Raji (cell line): Measurements from ENCODE around the gene LSM14A.

ENCODE experiments used
- POLR2A ChIP-seq: IDR thresholded peaks from 2 replicates; pipeline ENCODE4 v1.6.1; 2011; ENCODE audit warnings: low read depth, low read length, control low read depth; ENCODE audit not compliant: insufficient read depth

The LSM14A gene

DNA sequence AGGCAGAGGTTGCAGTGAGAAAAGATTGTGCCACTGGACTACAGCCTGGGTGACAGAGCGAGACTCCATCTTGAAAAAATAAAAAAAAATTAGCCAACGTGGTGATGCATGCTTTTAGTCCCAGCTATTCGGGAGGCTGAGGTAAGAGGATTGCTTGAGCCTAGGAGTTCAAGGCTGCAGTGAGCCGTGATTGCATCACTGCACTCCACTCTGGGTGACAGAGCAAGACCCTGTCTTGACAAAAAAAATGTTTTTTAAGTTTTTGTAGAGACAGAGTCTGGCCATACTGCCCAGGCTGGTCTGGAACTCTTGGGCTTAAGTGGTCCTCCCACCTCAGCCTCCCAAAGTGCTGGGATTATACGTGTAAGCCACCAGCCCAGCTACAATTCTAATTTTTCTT, 22.4 kb upstream of the LSM14A start:
- TF ChIP-seq POLR2A, result no peak

DNA sequence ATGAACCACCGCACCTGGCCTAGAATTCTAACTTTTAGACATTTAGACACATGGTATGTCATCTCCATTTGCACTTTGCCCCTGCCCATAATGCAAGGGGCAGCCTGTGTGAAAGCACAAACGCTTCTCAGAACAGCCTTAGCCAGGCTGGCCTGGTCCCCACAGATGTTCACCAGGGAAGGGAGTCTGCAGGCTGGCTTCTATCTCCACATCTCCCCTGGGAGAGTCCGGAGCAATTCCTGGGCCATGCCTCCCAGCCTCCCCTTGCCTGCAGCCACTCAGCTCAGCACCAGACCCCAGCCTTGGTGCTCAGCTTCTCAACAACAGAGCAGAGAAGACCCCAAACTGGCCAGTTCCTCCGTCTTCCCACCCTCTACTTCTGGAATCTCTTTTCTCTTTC, 21.7 kb upstream of the LSM14A start:
- no peak for TF ChIP-seq POLR2A

DNA sequence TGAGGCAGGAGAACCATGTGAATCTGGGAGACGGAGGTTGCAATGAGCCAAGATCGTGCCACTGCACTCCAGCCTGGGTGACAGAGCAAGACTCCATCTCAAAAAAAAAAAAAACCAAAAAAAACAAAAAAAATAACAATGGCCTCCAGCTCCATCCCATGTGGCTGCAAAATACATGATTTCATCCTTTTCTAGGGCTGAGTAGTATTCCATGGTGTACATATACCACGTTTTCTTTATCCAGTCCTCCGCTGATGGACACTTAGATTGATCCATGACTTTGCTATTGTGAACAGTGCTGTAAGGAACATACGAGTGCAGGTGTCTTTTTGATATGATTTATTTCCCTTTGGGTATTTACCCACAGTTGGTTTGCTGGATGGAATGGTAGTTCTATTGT, 20.9 kb upstream of the LSM14A start:
- TF ChIP-seq POLR2A, result no peak

DNA sequence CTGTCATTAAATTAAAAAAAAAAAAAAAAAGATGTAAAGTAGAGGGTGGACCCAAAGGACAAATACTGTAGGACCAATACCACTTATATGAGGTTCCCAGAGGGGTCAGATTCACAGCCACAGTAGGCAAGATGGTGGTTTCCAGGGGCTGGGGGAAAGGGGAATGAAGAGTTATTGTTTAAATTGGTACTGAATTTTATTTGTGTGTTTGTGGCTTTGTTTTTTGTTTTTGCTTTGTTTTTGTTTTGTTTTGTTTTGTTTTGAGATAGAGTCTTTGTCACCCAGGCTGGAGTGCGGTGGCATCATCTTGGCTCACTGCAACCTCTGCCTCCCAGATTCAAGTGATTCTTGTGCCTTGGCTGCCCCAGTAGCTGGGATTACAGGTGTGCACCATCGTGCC, 17.9 kb upstream of the LSM14A start:
- no peak for TF ChIP-seq POLR2A

DNA sequence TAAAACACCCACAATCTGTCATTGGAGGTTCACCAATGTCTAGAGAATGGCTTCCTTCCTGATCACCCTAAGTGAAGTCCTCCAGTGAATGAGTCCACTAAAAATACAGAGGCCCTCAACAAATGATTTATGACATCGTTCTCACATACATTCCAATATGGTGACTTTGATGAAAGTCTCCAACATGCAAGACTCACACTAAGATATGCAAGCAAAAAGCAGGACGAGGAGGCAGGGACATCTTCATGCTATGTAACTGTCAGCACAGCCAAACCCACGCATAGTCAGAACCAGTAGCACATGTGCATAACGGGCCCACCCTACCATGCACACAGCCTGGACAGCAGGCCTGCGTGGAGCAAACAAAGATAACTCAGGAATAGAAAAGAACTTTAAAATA, 16.6 kb upstream of the LSM14A start:
- TF ChIP-seq POLR2A, result no peak

DNA sequence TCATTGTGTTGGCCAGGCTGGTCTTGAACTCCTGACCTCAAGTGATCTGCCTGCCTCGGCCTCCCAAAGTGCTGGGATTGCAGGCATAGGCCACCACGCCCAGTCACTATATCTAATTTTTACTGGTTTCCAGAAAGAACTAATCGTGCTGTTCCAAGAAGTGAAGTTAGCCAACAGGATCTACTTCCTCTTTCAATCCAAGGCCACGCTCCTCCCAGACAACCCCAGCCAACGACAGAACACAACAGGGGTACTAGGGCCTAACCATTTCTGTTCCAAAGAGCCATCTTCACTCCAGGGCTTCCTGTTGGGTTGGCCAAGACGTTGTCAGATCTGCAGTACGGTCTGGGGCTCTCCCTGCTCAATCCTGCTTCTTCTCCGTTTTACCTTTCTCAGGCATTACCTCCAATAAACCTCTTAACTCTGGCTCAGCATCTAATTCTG, 7.0 kb upstream of the LSM14A start:
- TF ChIP-seq POLR2A, result no peak

DNA sequence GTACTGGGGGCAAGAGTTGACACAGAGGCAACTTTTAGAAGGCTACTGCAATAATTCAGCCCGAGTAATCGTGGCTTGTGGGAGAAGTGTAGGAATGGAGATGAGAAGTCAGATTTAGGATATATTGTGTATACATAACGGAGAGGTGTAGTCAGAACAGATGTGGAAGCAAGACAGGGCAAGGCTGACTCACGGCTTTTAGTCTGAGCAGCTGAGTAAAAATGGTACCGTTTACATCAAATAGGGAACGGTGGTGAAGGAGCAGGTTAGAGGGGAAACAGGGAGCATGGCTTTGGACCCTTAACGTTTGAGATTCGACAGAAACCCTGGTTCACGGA, 796 bp upstream of the LSM14A start:
- TF ChIP-seq POLR2A, result no peak

DNA sequence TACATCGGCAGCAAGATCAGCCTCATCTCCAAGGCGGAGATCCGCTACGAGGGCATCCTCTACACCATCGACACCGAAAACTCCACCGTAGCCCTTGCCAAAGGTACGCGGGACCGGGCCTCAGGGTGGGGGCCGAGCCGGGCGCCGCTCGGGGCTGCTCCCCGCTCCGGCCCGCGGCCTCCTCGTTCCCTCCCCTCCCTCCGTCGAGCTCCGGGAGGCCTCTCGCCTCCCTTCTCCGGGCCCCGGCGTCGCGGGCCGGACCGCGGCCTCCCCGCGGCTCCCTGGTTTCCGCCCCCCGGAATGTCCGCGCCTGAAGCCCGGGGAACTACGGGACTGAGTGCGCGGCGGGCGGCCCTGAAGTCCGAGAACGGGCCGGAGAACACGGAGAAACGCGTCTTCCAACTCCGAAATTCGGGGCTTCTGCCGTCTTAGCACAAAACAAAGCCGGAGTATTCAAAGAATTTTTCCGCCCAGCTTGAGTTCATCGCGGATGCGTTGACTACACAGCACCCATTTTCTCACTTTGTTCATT, 423 bp downstream of the LSM14A start:
- TF ChIP-seq POLR2A, result no peak

DNA sequence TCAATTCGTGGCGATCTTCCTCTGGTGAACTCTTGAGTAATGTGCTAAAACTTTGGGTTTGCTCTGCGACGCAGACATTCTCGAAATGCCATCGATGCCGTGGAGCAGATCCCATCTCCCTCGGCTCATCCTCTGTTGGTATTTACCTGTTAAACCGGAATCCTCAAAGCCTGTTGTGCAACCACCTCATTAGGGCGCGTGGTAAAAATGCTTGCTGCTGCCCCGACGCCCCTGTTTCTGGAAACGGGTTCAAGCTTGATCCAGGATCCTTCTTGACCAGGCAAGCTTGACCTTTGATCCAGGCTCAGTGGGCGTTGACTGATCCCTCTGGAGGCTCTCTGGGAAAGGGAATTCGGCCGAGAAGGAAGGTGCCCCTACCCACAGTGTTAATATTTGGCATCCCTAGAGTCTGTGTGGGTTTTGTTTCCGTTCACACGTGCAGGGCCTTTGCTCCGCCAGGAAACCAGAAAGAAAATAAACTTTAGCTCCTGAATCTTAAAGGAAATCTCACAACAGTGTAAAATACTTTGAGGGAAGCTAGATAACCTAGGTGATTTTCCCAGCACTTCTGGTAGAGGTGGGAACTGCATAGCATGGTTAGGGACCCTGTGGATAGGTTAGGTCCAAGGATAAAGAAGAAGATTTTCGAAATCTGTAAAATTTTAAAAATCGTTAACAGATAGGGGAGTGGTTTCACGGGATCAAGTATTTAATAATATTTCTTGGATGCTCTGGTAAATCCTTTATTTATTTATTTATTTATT, 1.1 kb downstream of the LSM14A start:
- TF ChIP-seq POLR2A, result no peak

DNA sequence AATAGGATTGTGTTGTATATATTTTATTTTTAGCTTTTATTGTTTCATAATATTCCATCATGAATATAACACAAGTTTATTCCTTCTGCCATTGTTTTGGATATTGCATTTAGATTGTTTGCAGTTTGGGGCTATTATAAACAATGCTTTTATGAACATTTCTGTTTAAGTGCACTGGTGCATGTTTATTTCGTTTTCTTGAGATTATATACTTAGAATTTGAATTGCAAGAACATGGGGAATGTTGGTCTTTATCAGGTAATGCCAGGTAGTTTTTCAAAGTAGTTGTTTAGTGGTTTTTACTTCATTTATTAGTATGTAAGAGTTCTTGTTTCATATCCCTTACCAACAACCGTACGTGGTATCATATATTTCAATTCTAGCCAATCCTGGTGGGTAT, 4.3 kb downstream of the LSM14A start:
- TF ChIP-seq POLR2A, result no peak

DNA sequence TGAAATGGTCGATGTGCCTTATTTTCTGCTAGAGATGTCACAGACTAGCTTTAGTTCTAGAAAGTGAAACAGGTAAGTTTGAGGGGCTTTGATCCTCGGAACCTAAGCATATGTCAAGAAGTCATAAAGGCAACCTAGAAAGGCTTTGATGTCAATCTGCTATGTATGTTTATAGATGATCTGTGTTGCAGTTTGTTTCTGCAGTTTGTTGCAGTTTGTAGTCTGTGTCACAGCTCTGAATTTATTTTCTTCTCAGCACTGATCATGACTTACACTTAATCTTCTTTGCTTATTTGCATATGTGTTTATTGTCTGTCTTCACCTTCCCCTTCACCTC, 5.9 kb downstream of the LSM14A start:
- no peak for TF ChIP-seq POLR2A

DNA sequence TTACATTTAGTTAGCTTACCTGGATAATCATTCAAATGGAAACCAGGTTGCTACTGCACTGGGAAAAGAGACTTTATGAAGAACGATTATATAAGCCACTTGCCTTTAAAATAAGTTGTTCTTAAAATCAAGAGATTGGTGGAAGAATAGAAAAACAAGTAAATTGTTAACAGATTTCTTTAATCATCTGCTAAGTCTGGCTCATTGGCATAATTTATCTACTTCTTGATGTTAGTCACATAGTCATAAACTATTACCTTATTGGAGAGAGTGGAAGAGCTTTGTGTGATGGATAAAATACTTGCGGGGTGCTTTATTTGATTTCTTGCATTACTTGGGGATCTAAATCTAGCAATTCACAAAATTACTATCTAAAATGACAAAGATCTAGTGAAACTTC, 6.8 kb downstream of the LSM14A start:
- TF ChIP-seq POLR2A, result no peak

DNA sequence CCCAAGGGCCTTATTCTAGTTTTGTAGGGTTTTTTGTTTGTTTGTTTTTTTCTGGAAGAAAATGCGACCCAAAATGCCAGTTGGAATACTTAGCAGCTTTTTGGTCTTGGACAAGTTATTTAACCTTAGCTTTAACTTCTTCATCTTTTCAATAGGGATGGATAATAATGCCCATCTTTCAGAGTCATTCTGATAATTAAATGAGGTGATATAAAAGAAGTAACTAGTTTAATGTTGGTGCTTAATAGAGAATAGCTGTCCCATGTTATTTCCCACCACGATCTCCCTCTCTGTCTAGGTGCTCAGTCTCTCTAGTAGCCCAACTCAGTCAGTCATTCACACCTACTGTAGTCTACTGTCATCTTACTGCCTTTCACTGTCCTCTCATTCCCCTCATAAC, 8.0 kb downstream of the LSM14A start:
- no peak for TF ChIP-seq POLR2A

DNA sequence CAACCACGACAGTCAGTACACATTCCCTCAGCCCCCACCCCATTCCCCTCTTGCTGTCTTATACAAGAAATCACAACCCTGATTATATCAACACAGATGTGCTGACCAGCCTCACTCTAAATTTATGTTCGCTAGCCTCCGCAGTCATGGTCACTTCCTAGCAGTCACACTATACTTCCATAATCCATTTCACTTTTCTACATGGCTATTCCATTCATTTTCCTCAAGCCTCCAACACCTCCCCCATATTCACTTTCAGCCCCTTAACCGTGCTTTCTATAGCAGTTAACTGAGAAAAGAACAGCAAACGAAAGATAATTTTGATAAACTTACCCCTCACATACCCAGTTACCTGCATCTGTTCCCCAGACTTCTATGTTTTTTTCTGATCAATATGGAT, 8.4 kb downstream of the LSM14A start:
- no peak for TF ChIP-seq POLR2A

DNA sequence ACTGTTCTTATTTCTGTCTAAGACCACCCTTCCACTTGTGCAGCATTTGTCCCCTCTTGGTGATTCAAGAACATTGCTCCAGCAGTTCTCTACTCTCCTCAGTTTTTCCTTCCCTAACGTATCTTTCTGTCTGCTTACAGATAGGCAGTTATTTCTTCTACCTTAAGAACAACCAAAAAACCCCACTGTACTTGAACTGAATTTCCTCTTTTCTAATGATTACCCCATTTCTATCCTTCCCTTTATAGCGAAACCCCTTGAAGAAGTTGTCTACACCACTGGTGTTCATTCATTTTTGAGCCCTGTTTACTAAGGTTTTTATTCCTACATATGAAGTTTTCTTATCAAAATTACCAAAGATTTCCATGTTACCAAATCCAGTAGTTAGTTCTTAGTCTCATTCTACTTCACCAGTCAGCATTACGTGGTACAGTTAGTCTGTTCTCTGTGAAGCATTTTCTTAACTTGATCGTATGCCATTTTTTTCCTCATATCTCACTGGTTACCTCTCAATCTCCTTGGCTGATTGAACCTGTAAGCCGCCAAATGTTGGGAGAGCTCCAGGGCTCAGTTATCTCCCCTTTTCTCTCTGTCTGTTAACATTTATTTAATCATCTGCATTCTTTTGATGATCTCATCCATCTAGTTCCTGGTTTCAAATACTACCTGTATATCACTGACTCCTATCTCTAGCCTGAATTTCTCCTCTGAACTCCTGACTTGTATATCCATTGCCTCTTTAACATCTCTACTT, 9.0 kb downstream of the LSM14A start:
- no peak for TF ChIP-seq POLR2A

DNA sequence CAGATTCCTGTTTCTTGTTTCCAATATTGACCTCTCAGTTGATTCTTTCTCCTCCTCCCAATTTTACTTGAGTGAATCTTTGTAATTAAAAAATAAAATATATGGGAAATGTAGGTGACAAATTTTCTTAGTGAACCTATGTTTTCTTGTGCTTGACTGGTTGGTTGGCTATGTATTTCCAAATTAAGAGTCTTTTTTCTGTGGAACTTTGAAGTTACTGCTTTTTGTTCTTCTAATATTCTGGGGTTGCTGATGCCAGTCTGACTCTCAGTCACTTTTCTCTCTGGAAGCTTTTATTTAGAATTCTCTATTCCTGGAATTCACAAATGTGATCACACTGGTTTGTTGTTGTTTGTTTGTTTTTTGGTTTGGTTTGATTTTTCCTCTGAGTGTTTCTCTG, 9.8 kb downstream of the LSM14A start:
- no peak for TF ChIP-seq POLR2A
